Non-pigmented ciliary epithelial cell (primary cell): ENCODE measurements around the gene CELSR1.

Source experiments
- DNase-seq: peaks from one replicate; pipeline ENCODE4 v3.0.0-alpha.2; 2010; ENCODE audit warnings: low read depth

Gene CELSR1

GRCh38 chr22:46537225-46537945 lies at the start of gene CELSR1:
CELSR1 (minus strand) TSS chr22:46537620; CDS start chr22:46537170, 450 bp downstream.
- no peak for DNase-seq

- DNase-seq: no peak
These were observed 49.6 kb upstream of the CELSR1 start for GRCh38 chr22:46587061-46587460.

GRCh38 chr22:46586531-46587011 lies 49.2 kb upstream of the CELSR1 start:
- no peak for DNase-seq

- DNase-seq: no peak
These were observed 48.7 kb upstream of the CELSR1 start for GRCh38 chr22:46586123-46586519.

- no peak for DNase-seq
These were observed 48.1 kb upstream of the CELSR1 start for GRCh38 chr22:46585340-46586122.

- no peak for DNase-seq
These were observed 46.9 kb upstream of the CELSR1 start for GRCh38 chr22:46584081-46584921.

- DNase-seq: no peak
These were observed 46.2 kb upstream of the CELSR1 start for GRCh38 chr22:46583571-46583970.

GRCh38 chr22:46582281-46582933 lies 45.0 kb upstream of the CELSR1 start:
- DNase-seq: no peak

GRCh38 chr22:46581538-46582244 lies 44.3 kb upstream of the CELSR1 start:
- no peak for DNase-seq

- no peak for DNase-seq
These were observed 43.6 kb upstream of the CELSR1 start for GRCh38 chr22:46580940-46581537.

- DNase-seq: no peak
These were observed 42.5 kb upstream of the CELSR1 start for GRCh38 chr22:46579751-46580449.

GRCh38 chr22:46578824-46579561 lies 41.6 kb upstream of the CELSR1 start:
- no peak for DNase-seq

- DNase-seq: no peak
These were observed 40.9 kb upstream of the CELSR1 start for GRCh38 chr22:46578251-46578823.

GRCh38 chr22:46577368-46578249 lies 40.2 kb upstream of the CELSR1 start:
- DNase-seq: no peak

GRCh38 chr22:46576556-46577367 lies 39.3 kb upstream of the CELSR1 start:
- DNase-seq: no peak

- DNase-seq: no peak
These were observed 38.6 kb upstream of the CELSR1 start for GRCh38 chr22:46575911-46576555.
